WTC11 (cell line): ENCODE results near the gene KCNK15. TPM values are rescaled to one million over a fixed set of nuclear protein-coding genes. Genes with fewer than 3 reads are reported as not detected.
A peak's percentile ranks its signal among the peaks of the same experiment; 100 is the strongest.

ENCODE experiments used
- ATAC-seq: fragments of 200-7000 bp; cut with Tn5 transposase; 2 replicates; pipeline ENCODE4 v1.10.0; 2021; ENCODE audit warnings: mild to moderate bottlenecking, moderate library complexity
- CTCF ChIA-PET: fragments of 300-600 bp; sonication (Branson Sonifier 250); formaldehyde crosslinking; loops from one replicate; lab custom pipeline; 2021; ENCODE audit warnings: antibody characterized with exemption; lab: Charles Lee
- POLR2A ChIA-PET: fragments of 350-600 bp; sonication (Branson Sonifier 250); formaldehyde crosslinking; loops from one replicate; lab custom pipeline; 2021; ENCODE audit warnings: antibody characterized with exemption; lab: Charles Lee
- DNase-seq: peaks from one replicate; pipeline ENCODE4 v3.0.0; 2021; ENCODE audit warnings: low spot score
- H3K27ac Mint-ChIP-seq: 2 replicates; pipeline ENCODE4 v1.8.0; 2021; ENCODE audit warnings: mixed read lengths
- H3K27me3 Mint-ChIP-seq: 2 replicates; pipeline ENCODE4 v1.8.0; 2021; ENCODE audit warnings: low read depth, mild to moderate bottlenecking, moderate library complexity, mixed read lengths
- H3K36me3 Mint-ChIP-seq: 2 replicates; pipeline ENCODE4 v1.8.0; 2021; ENCODE audit warnings: mixed read lengths
- H3K4me1 Mint-ChIP-seq: 2 replicates; pipeline ENCODE4 v1.8.0; 2022; ENCODE audit warnings: mixed read lengths
- H3K4me3 Mint-ChIP-seq: 2 replicates; pipeline ENCODE4 v1.8.0; 2021; ENCODE audit warnings: mild to moderate bottlenecking, moderate library complexity, mixed read lengths
- H3K9me3 Mint-ChIP-seq: 2 replicates; pipeline ENCODE4 v1.8.0; 2021; ENCODE audit warnings: mixed read lengths
- CREB1 ChIP-seq: sonication (generic); formaldehyde crosslinking; IDR thresholded peaks from 2 replicates; pipeline ENCODE4 v1.8.0; 2023; ENCODE audit warnings: mild to moderate bottlenecking, missing genetic modification reagents
- ETV6 ChIP-seq: sonication (generic); formaldehyde crosslinking; IDR thresholded peaks from 2 replicates; pipeline ENCODE4 v1.8.1; 2022; ENCODE audit warnings: mild to moderate bottlenecking, missing genetic modification reagents
- FOXJ3 ChIP-seq: sonication (generic); formaldehyde crosslinking; IDR thresholded peaks from 2 replicates; pipeline ENCODE4 v1.9.0; 2021; ENCODE audit warnings: missing genetic modification reagents, mild to moderate bottlenecking, borderline replicate concordance
- HMGA2 ChIP-seq: fragments of 250-450 bp; sonication (Bioruptor Pico); IDR thresholded peaks from 2 replicates; pipeline ENCODE4 v1.4.0; 2021; ENCODE audit warnings: mild to moderate bottlenecking, moderate library complexity
- NFATC4 ChIP-seq: fragments of 250-450 bp; sonication (Bioruptor Pico); IDR thresholded peaks from 2 replicates; pipeline ENCODE4 v1.9.0; 2021; ENCODE audit warnings: mild to moderate bottlenecking
- SMAD3 ChIP-seq: sonication (generic); formaldehyde crosslinking; IDR thresholded peaks from 2 replicates; pipeline ENCODE4 v1.8.0; 2022; ENCODE audit warnings: missing genetic modification reagents, mild to moderate bottlenecking, borderline replicate concordance
- SMAD4 ChIP-seq: sonication (generic); formaldehyde crosslinking; IDR thresholded peaks from 2 replicates; pipeline ENCODE4 v1.8.0; 2022; ENCODE audit warnings: mild to moderate bottlenecking, missing genetic modification reagents
- ZNF121 ChIP-seq: sonication (generic); formaldehyde crosslinking; IDR thresholded peaks from 2 replicates; pipeline ENCODE4 v1.8.0; 2023; ENCODE audit warnings: missing genetic modification reagents
- ZNF263 ChIP-seq: sonication (generic); formaldehyde crosslinking; IDR thresholded peaks from 2 replicates; pipeline ENCODE4 v1.8.1; 2022; ENCODE audit warnings: low read depth, mild to moderate bottlenecking, moderate library complexity, missing genetic modification reagents
- ZNF423 ChIP-seq: fragments of 250-450 bp; sonication (Bioruptor Pico); IDR thresholded peaks from 2 replicates; pipeline ENCODE4 v2.1.2; 2022; ENCODE audit warnings: mild to moderate bottlenecking, moderate library complexity
- total RNA-seq: library from RNA; stranded (reverse); gene quantifications from 3 replicates; pipeline ENCODE4 v1.2.3, GENCODE V29; 2021
- TF ChIP-seq, protein P1 (sequence below): sonication (generic); formaldehyde crosslinking; IDR thresholded peaks from 2 replicates; pipeline ENCODE4 v1.8.0; 2022; ENCODE audit warnings: mild to moderate bottlenecking, missing genetic modification reagents
- TF ChIP-seq, protein P2 (sequence below): sonication (generic); formaldehyde crosslinking; IDR thresholded peaks from 2 replicates; pipeline ENCODE4 v1.8.0; 2023; ENCODE audit warnings: mild to moderate bottlenecking, missing genetic modification reagents
- TF ChIP-seq, protein P3 (sequence below): sonication (generic); formaldehyde crosslinking; IDR thresholded peaks from 2 replicates; pipeline ENCODE4 v1.8.1; 2023; ENCODE audit warnings: mild to moderate bottlenecking, missing genetic modification reagents, moderate library complexity
- TF ChIP-seq, protein P4 (sequence below): sonication (generic); formaldehyde crosslinking; IDR thresholded peaks from 2 replicates; pipeline ENCODE4 v1.8.0; 2022; ENCODE audit warnings: mild to moderate bottlenecking, missing genetic modification reagents
- TF ChIP-seq, protein P5 (sequence below): fragments of 250-450 bp; sonication (Bioruptor Pico); IDR thresholded peaks from 2 replicates; pipeline ENCODE4 v1.9.0; 2021; ENCODE audit warnings: mild to moderate bottlenecking

KCNK15 gene
- total RNA-seq, 1 experiment from 2014 or later = 0.24 TPM

DNA sequence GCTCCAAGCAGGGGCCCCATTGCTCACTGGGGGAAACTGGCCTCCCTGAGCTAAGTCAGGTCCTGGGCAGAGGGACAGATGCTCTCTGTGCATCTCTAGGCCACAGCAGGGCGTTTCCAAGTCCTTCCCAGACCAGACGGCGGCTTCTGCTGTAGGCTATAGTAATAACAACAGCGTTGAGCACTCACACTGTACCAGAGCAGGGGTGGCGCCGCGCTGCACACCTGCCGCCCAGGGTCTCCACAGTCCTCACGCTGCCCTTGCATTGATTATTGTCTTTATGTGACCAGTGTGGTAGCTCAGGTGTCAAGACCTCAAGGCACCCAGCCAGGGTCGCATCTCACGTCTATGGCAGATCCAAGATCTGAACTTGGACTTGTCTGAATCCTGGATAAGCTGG, 45.4 kb upstream of the KCNK15 start:
- Mint-ChIP-seq H3K36me3 (no peaks in the 10 kb centered on the region), H3K4me3 (no peak overlapping the region), H3K4me1 (peaks cover 22% of the 10 kb centered on the region)
- CTCF ChIA-PET = interaction anchor here (1.0 to 3.0 kb wide), 4 partner anchors 10 to 32 kb away, joined by 3 to 12 read pairs (median 6); no protein-coding TSS in a partner anchor
- TF ChIP-seq, protein P1, sequence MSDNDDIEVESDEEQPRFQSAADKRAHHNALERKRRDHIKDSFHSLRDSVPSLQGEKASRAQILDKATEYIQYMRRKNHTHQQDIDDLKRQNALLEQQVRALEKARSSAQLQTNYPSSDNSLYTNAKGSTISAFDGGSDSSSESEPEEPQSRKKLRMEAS (CRISPR knock-in tag) = no peak
- TF ChIP-seq ETV6 (CRISPR knock-in tag) (no peak), ZNF423 (CRISPR knock-in tag) (no peak), FOXJ3 (CRISPR knock-in tag) (no peak), HMGA2 (CRISPR knock-in tag) (no peak), SMAD4 (CRISPR knock-in tag) (no peak), NFATC4 (CRISPR knock-in tag) (no peak), SMAD3 (CRISPR knock-in tag) (no peak)
- TF ChIP-seq, protein P2, sequence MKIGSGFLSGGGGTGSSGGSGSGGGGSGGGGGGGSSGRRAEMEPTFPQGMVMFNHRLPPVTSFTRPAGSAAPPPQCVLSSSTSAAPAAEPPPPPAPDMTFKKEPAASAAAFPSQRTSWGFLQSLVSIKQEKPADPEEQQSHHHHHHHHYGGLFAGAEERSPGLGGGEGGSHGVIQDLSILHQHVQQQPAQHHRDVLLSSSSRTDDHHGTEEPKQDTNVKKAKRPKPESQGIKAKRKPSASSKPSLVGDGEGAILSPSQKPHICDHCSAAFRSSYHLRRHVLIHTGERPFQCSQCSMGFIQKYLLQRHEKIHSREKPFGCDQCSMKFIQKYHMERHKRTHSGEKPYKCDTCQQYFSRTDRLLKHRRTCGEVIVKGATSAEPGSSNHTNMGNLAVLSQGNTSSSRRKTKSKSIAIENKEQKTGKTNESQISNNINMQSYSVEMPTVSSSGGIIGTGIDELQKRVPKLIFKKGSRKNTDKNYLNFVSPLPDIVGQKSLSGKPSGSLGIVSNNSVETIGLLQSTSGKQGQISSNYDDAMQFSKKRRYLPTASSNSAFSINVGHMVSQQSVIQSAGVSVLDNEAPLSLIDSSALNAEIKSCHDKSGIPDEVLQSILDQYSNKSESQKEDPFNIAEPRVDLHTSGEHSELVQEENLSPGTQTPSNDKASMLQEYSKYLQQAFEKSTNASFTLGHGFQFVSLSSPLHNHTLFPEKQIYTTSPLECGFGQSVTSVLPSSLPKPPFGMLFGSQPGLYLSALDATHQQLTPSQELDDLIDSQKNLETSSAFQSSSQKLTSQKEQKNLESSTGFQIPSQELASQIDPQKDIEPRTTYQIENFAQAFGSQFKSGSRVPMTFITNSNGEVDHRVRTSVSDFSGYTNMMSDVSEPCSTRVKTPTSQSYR = no peak
- TF ChIP-seq, protein P3, sequence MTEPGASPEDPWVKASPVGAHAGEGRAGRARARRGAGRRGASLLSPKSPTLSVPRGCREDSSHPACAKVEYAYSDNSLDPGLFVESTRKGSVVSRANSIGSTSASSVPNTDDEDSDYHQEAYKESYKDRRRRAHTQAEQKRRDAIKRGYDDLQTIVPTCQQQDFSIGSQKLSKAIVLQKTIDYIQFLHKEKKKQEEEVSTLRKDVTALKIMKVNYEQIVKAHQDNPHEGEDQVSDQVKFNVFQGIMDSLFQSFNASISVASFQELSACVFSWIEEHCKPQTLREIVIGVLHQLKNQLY (CRISPR knock-in tag) = no peak
- TF ChIP-seq, protein P4, sequence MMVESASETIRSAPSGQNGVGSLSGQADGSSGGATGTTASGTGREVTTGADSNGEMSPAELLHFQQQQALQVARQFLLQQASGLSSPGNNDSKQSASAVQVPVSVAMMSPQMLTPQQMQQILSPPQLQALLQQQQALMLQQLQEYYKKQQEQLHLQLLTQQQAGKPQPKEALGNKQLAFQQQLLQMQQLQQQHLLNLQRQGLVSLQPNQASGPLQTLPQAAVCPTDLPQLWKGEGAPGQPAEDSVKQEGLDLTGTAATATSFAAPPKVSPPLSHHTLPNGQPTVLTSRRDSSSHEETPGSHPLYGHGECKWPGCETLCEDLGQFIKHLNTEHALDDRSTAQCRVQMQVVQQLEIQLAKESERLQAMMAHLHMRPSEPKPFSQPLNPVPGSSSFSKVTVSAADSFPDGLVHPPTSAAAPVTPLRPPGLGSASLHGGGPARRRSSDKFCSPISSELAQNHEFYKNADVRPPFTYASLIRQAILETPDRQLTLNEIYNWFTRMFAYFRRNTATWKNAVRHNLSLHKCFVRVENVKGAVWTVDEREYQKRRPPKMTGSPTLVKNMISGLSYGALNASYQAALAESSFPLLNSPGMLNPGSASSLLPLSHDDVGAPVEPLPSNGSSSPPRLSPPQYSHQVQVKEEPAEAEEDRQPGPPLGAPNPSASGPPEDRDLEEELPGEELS = no peak
- TF ChIP-seq, all 79 proteins: peak for 0
- H3K27me3 Mint-ChIP-seq = no peaks in the 10 kb centered on the region
- POLR2A ChIA-PET = no interaction called here
- H3K9me3 Mint-ChIP-seq = peaks cover 5% of the 10 kb centered on the region; the same call in 1 of the 2 replicates
- no peak overlapping the region for H3K27ac Mint-ChIP-seq
- DNase-seq = no peak
- no peak for ATAC-seq

DNA sequence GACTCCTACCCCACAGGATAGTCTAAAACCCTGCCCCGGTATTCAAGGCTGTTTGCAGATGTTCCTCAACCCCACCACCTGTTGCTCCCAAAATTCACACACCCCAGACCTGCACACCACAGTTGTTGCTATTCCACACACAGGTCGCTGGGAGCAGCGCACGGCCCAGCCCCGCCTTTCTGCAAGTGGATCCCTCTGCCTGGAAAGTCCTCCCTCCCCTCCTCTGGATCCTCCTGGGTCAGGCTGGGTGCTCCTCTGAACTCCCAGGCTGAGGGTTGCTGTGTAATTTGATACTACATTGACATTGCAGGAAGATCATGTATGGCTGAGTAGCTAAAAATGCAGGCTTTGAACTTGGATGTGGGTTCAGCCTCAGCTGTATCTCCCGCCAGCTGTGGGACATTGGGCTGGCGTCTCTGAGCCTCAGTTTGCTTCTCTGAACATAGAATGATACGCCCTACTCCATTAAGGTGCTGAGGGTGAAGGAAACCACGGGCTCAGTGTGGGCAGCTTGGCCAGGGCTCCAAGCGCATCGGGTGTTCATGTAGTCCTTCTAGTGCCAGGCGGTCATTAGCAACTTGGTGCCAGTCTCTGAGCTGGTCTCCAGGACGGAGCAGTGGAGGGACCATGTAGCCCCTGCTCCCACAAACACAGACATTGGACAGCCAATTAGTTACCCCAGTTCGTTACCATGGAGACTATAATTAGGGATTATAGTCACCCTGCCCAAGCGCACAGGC, 44.4 kb upstream of the KCNK15 start:
- Mint-ChIP-seq H3K36me3 (no peaks in the 10 kb centered on the region), H3K27me3 (no peaks in the 10 kb centered on the region), H3K4me3 (peak overlapping the region; percentile 7; the same call in 1 of the 2 replicates), H3K27ac (no peak overlapping the region; the same call in 1 of the 2 replicates), H3K9me3 (peaks cover 3% of the 10 kb centered on the region; the same call in 1 of the 2 replicates), H3K4me1 (peaks cover 22% of the 10 kb centered on the region)
- DNase-seq (peak; percentile 59), ATAC-seq (peak; percentile 85)
- ChIA-PET POLR2A (no interaction called here), CTCF (interaction anchor here (0.7 to 3.0 kb wide), 7 partner anchors 10 to 46 kb away, joined by 3 to 12 read pairs (median 6); no protein-coding TSS in a partner anchor)
- TF ChIP-seq ZNF263 (CRISPR knock-in tag) = peak; percentile 99
- TF ChIP-seq ZNF121 (CRISPR knock-in tag) = peak; percentile 79
- TF ChIP-seq, protein P5, sequence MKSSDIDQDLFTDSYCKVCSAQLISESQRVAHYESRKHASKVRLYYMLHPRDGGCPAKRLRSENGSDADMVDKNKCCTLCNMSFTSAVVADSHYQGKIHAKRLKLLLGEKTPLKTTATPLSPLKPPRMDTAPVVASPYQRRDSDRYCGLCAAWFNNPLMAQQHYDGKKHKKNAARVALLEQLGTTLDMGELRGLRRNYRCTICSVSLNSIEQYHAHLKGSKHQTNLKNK = no peak
- TF ChIP-seq ZNF423 (CRISPR knock-in tag) = no peak

DNA sequence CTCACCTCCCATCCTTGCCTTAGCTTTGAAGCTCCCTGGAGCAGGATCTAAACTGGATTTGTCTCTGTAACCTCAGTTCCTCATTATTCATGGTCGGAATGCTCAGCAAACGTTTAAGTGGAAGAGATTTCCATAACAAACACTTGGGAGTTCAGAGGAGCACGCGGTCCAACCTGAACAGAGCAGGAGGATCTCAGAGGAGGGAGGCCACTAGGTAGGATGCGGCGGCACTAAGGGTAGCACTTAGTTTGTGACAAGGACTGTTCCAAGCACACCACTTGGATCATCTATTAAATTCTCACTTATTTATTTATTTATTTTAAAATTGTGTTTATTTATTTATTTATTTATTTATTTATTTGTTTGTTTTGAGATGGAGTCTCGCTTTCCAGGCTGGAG, 43.8 kb upstream of the KCNK15 start:
- no peaks in the 10 kb centered on the region for H3K36me3 Mint-ChIP-seq
- no peak overlapping the region; the same call in 1 of the 2 replicates for H3K4me3 Mint-ChIP-seq
- no peaks in the 10 kb centered on the region for H3K27me3 Mint-ChIP-seq
- ChIA-PET POLR2A (no interaction called here), CTCF (interaction anchor here (1.0 to 3.0 kb wide), 6 partner anchors 9 to 46 kb away, joined by 5 to 12 read pairs (median 7); no protein-coding TSS in a partner anchor)
- H3K27ac Mint-ChIP-seq = no peak overlapping the region
- ATAC-seq (peak; percentile 20), DNase-seq (no peak)
- TF ChIP-seq HMGA2 (CRISPR knock-in tag) (peak; percentile 40; the same call in 1 of the 2 replicates), CREB1 (CRISPR knock-in tag) (no peak)
- H3K9me3 Mint-ChIP-seq = no peaks in the 10 kb centered on the region
- H3K4me1 Mint-ChIP-seq = peaks cover 22% of the 10 kb centered on the region
